Loucy (cell line): ENCODE measurements around the gene CDH4.

Experiments
- H2AFZ ChIP-seq: fragments of 200-600 bp; sonication (generic); 2 replicates; pipeline ENCODE4 v1.6.0; 2016; ENCODE audit warnings: antibody characterized with exemption, mild to moderate bottlenecking, low read length, moderate library complexity
- H3F3A ChIP-seq: fragments of 200-600 bp; 2 replicates; pipeline ENCODE4 v1.6.0; 2016; ENCODE audit warnings: antibody characterized with exemption, low read depth, mild to moderate bottlenecking
- H3K27me3 ChIP-seq: fragments of 200-600 bp; sonication (generic); 2 replicates; pipeline ENCODE4 v1.6.1; 2014; ENCODE audit warnings: low read length, mild to moderate bottlenecking; ENCODE audit not compliant: insufficient read depth, poor library complexity, severe bottlenecking
- H3K36me3 ChIP-seq: fragments of 200-600 bp; sonication (generic); 2 replicates; pipeline ENCODE4 v1.6.1; 2016; ENCODE audit warnings: low read length; ENCODE audit not compliant: insufficient read depth
- H3K4me1 ChIP-seq: fragments of 200-600 bp; sonication (generic); 2 replicates; pipeline ENCODE4 v1.5.1; 2014; ENCODE audit warnings: low read length, mild to moderate bottlenecking; ENCODE audit not compliant: insufficient read depth, poor library complexity, severe bottlenecking
- H3K4me2 ChIP-seq: fragments of 200-600 bp; sonication (generic); 2 replicates; pipeline ENCODE4 v1.6.0; 2014; ENCODE audit warnings: antibody characterized with exemption, low read length, low read depth, mild to moderate bottlenecking; ENCODE audit not compliant: poor library complexity, severe bottlenecking
- H3K4me3 ChIP-seq: fragments of 200-600 bp; sonication (generic); 2 replicates; pipeline ENCODE4 v1.5.1; 2014; ENCODE audit warnings: low read length, mild to moderate bottlenecking, mixed read lengths; ENCODE audit not compliant: poor library complexity, severe bottlenecking
- H3K79me2 ChIP-seq: fragments of 200-600 bp; sonication (generic); 2 replicates; pipeline ENCODE4 v1.6.1; 2014; ENCODE audit warnings: low read length; ENCODE audit not compliant: insufficient read depth
- H3K9ac ChIP-seq: fragments of 200-600 bp; sonication (generic); 2 replicates; pipeline ENCODE4 v1.6.0; 2014; ENCODE audit warnings: mild to moderate bottlenecking, low read depth, low read length, moderate library complexity; ENCODE audit not compliant: poor library complexity, severe bottlenecking
- H3K9me2 ChIP-seq: fragments of 200-600 bp; sonication (generic); replicated peaks from 2 replicates; pipeline ENCODE4 v1.6.1; 2016; ENCODE audit warnings: low read depth, low read length, mixed read lengths
- H3K9me3 ChIP-seq: fragments of 200-600 bp; sonication (generic); 2 replicates; pipeline ENCODE4 v1.6.1; 2014; ENCODE audit warnings: mild to moderate bottlenecking, antibody characterized with exemption, low read length, low read depth; ENCODE audit not compliant: insufficient read depth
- H4K20me1 ChIP-seq: fragments of 200-600 bp; sonication (generic); 2 replicates; pipeline ENCODE4 v1.6.0; 2014; ENCODE audit warnings: antibody characterized with exemption, low read length, mild to moderate bottlenecking; ENCODE audit not compliant: insufficient read depth, poor library complexity, severe bottlenecking
- EZH2phosphoT487 ChIP-seq: fragments of 200-600 bp; IDR thresholded peaks from 2 replicates; pipeline ENCODE4 v1.6.1; 2018; ENCODE audit warnings: antibody characterized with exemption, mild to moderate bottlenecking, moderate library complexity, borderline replicate concordance
- TF ChIP-seq, protein P1 (sequence below): fragments of 200-600 bp; sonication (generic); conservative IDR thresholded peaks from 2 replicates; pipeline ENCODE4 v1.5.1; 2014; ENCODE audit warnings: mild to moderate bottlenecking, antibody characterized with exemption, low read length

Gene CDH4

GRCh38 chr20:61458146-61458746, 206.2 kb downstream of the CDH4 start:
- H3K27me3 ChIP-seq, result no peaks in the 10 kb centered on the region
- H2AFZ ChIP-seq, result no peak overlapping the region
- TF ChIP-seq, protein P1, sequence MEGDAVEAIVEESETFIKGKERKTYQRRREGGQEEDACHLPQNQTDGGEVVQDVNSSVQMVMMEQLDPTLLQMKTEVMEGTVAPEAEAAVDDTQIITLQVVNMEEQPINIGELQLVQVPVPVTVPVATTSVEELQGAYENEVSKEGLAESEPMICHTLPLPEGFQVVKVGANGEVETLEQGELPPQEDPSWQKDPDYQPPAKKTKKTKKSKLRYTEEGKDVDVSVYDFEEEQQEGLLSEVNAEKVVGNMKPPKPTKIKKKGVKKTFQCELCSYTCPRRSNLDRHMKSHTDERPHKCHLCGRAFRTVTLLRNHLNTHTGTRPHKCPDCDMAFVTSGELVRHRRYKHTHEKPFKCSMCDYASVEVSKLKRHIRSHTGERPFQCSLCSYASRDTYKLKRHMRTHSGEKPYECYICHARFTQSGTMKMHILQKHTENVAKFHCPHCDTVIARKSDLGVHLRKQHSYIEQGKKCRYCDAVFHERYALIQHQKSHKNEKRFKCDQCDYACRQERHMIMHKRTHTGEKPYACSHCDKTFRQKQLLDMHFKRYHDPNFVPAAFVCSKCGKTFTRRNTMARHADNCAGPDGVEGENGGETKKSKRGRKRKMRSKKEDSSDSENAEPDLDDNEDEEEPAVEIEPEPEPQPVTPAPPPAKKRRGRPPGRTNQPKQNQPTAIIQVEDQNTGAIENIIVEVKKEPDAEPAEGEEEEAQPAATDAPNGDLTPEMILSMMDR, result no peak
- no peak for TF ChIP-seq EZH2phosphoT487
- no peaks in the 10 kb centered on the region for H3K36me3 ChIP-seq
- H3K4me2 ChIP-seq, result no peak overlapping the region
- H3K9ac ChIP-seq, result no peak overlapping the region
- no peak overlapping the region for H3K4me3 ChIP-seq
- H3K9me2 ChIP-seq, result no peaks in the 10 kb centered on the region
- no peaks in the 10 kb centered on the region for H3K79me2 ChIP-seq
- H3F3A ChIP-seq, result no peaks in the 10 kb centered on the region
- no peaks in the 10 kb centered on the region for H3K4me1 ChIP-seq
- peaks cover 3% of the 10 kb centered on the region; the same call in 1 of the 2 replicates for H3K9me3 ChIP-seq
- no peaks in the 10 kb centered on the region for H4K20me1 ChIP-seq

GRCh38 chr20:61459266-61459665, 207.2 kb downstream of the CDH4 start:
- no peaks in the 10 kb centered on the region for H3K9me2 ChIP-seq
- H4K20me1 ChIP-seq, result no peaks in the 10 kb centered on the region
- no peaks in the 10 kb centered on the region for H3K36me3 ChIP-seq
- peaks cover 3% of the 10 kb centered on the region; the same call in 1 of the 2 replicates for H3K9me3 ChIP-seq
- H3F3A ChIP-seq, result no peaks in the 10 kb centered on the region
- H3K79me2 ChIP-seq, result no peaks in the 10 kb centered on the region
- H3K4me2 ChIP-seq, result no peak overlapping the region
- TF ChIP-seq, protein P1, result no peak
- TF ChIP-seq EZH2phosphoT487, result no peak
- no peaks in the 10 kb centered on the region for H3K4me1 ChIP-seq
- no peaks in the 10 kb centered on the region for H3K27me3 ChIP-seq
- no peak overlapping the region for H2AFZ ChIP-seq
- H3K9ac ChIP-seq, result no peak overlapping the region
- no peak overlapping the region for H3K4me3 ChIP-seq

- H3K27me3 ChIP-seq, result no peaks in the 10 kb centered on the region
- no peaks in the 10 kb centered on the region for H3K79me2 ChIP-seq
Observed at GRCh38 chr20:61459705-61460104, 207.6 kb downstream of the CDH4 start.

More at GRCh38 chr20:61459705-61460104, 207.6 kb downstream of the CDH4 start:
- Histone ChIP-seq H3K36me3 (no peaks in the 10 kb centered on the region), H4K20me1 (no peaks in the 10 kb centered on the region), H3F3A (no peaks in the 10 kb centered on the region), H3K9ac (no peak overlapping the region), H3K4me2 (no peak overlapping the region), H3K4me3 (no peak overlapping the region), H3K9me3 (peaks cover 3% of the 10 kb centered on the region; the same call in 1 of the 2 replicates), H3K4me1 (no peaks in the 10 kb centered on the region), H2AFZ (no peak overlapping the region), H3K9me2 (no peaks in the 10 kb centered on the region)
- TF ChIP-seq EZH2phosphoT487, result no peak
- TF ChIP-seq, protein P1, result no peak
